ENCODE results near the gene TP53.

TP53 gene

GRCh38 chr17:7618608-7619007 lies 68.7 kb downstream of the TP53 start (continued):
- TF ChIP-seq, protein P1, sequence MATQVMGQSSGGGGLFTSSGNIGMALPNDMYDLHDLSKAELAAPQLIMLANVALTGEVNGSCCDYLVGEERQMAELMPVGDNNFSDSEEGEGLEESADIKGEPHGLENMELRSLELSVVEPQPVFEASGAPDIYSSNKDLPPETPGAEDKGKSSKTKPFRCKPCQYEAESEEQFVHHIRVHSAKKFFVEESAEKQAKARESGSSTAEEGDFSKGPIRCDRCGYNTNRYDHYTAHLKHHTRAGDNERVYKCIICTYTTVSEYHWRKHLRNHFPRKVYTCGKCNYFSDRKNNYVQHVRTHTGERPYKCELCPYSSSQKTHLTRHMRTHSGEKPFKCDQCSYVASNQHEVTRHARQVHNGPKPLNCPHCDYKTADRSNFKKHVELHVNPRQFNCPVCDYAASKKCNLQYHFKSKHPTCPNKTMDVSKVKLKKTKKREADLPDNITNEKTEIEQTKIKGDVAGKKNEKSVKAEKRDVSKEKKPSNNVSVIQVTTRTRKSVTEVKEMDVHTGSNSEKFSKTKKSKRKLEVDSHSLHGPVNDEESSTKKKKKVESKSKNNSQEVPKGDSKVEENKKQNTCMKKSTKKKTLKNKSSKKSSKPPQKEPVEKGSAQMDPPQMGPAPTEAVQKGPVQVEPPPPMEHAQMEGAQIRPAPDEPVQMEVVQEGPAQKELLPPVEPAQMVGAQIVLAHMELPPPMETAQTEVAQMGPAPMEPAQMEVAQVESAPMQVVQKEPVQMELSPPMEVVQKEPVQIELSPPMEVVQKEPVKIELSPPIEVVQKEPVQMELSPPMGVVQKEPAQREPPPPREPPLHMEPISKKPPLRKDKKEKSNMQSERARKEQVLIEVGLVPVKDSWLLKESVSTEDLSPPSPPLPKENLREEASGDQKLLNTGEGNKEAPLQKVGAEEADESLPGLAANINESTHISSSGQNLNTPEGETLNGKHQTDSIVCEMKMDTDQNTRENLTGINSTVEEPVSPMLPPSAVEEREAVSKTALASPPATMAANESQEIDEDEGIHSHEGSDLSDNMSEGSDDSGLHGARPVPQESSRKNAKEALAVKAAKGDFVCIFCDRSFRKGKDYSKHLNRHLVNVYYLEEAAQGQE (tag by site-specific recombination; IDR thresholded peaks at IDR 0.05): no peak
- TF ChIP-seq ZNF600 (tag by site-specific recombination; IDR thresholded peaks at IDR 0.05) (no peak), ZNF596 (tag by site-specific recombination; IDR thresholded peaks at IDR 0.05) (no peak), ZNF155 (tag by site-specific recombination; IDR thresholded peaks at IDR 0.05) (no peak), ZNF548 (tag by site-specific recombination; IDR thresholded peaks at IDR 0.05) (no peak)
